Measurements from ENCODE around the gene LIN52.

LIN52 gene

DNA sequence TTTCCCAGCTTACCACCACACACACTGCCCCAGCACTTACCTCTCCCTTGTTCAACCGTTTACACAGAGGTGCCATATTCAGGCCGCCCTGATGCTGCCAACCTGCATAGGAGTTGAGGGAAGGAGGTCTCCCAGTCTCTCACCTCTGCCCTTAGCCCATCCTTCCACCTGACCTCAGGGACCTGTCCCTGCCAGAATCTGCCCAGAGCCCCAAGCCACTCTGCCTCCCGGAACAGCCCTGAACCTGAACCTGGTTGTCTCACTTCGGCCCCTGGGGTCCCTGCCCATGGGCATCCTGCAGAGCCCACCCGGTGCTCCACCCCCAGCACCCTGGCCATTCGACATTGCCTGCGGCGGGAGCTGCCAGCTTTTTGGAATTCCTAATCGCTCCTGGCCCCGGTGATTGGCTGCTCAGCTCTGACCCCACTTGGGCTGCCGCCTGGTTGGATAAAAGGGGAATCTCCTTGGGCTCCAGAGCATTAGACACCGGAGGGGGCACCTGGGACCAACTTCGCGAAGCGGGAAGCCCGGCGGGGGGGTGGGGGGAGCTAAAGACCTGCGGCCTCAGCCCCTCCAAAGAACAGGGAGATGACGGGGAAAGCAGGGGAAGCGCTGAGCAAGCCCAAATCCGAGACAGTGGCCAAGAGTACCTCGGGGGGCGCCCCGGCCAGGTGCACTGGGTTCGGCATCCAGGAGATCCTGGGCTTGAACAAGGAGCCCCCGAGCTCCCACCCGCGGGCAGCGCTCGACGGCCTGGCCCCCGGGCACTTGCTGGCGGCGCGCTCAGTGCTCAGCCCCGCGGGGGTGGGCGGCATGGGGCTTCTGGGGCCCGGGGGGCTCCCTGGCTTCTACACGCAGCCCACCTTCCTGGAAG lies 154.5 kb downstream of the LIN52 start, which contains the start of gene VSX2:
Gene VSX2, plus strand, starts transcription at position 476 of the 874 bp plus-strand sequence. Its CDS starts 113 bp downstream, at position 589.
- DNase-seq: no peak

DNA sequence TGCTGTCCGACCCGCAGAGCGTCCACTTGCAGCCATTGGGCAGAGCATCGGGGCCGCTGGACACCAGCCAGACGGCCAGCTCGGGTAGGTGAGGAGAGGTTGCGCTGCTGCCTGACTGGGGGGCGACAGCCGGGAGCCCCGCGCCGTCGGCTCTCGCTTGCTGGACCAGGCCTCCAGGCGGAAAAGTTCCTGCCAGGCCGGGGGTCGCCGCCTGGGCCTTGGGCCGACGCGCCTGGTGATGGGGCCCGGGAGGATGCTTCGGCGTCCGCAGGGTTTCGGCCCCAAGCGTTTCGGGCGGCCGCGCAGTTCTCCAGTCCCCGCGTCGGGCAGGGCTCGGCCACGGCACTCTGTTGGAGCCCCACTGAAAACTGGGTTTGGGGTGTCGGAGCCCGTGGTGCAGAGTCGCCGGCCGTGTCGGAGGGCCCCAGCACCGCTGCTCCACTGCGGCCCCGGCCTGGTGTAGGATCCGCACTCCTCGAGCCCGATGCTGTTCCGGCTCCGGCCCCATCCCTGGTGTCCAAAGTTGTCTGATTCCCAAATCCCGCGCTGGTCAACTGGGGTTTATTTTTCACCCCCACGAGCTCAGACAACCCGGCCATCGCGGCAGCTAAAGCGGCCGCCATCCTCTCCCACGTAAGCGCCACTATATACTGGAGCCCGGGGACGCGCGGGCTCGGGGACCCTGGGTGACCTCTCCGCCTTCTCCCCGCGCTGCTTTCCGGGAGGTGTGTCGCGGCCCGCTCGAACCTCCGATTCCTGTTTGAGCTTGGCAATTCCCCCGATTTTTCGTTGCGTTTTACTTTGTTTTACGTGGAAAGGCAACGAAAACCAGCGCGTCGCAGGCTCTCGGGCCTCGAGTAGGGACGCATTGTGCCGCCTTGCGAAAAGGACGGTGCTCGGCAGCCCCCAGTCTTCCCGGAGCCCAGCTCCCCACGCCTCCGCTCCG lies 155.4 kb downstream of the LIN52 start:
- DNase-seq: no peak

DNA sequence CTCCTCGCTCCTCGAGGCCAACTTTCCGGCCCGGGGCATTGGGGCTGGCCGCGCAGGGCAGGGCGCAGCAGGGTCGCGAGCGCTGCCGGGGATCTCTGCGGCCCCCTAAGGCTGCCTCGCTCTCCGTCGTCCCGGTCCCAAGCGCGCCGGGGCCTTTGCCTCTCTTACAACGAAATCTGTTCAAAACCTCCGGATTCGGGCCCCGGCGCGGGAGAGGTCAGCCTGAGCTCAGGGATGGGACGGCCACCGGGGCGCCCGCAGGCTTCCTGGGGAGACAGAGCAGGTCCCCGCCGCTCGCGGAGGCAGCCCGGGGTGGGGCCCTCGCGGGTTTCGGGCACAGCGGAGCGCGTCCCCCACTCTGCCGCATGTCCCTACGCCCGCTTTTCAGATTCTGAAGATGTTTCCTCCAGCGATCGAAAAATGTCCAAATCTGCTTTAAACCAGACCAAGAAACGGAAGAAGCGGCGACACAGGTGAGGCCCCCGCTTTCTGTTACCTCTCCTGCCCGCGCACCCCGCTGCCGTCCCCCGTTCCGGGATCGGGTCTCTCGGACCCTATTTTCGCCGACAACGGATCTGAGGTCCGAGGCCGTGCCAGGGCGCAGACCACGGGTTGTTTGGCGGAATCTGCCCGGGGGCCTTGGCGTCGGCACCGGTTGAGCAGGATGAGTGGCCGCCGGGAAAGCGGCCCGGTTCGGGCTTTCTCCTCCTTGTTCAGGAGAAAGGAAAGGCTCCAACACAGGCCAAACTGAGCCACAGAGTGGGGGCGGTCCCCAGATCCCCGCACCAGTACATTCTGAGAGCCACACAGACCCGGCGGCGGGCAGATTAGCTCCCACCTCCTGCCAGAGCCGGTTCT lies 156.3 kb downstream of the LIN52 start:
- peak; percentile 12 for DNase-seq

DNA sequence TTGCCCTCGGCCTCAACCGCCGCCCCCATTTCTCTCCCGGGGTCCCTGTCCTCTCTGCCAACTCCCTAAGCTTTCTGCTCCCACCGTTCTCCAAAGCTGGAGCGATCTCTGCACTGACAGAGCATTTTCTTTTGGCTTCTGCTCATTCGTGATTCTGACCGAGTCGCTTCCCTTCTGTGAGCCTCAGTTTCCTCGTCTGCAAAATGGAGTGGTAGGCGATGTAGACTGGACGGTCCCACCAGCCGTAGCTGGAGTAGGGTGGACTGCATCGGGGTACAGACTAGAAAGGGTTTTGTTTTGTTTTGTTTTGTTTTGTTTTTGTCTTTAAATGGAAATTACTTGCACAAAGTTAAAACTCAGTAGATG lies 156.9 kb downstream of the LIN52 start:
- DNase-seq: no peak

DNA sequence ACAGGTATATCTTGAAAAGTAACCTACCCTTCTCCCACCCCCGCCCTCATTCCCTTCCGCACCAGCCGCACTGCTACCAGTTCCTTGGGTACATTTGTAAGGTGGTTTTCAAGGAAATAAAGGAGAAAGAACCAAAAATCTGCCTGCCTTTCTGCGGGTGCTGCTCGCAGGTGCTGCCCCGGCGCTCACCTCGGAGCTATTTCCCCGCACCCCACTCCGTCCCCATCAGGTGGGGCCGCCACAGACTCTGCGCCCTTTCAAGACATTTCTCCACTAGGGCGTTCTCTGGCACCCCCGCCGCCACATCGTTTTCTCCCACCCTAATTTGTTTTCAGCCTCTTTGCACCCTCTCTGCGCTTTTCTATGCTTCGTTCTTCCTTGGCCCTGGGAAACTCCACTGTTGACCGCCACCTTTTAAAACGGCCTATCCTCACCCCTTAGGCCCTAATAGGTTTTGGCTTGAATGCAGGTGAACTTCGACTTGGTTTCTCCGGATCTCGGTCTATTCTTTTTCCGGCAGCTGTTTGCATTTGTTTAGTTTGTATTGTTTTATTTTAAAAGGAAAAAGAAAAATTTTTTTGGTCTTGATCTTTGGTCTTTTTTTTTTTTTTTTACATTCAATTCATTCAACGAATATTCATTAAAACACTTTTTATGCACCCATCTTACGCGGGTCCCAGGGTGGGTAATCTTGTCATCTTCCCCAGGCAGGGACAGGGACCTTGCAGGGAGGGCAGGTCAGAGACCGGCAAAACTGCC lies 157.4 kb downstream of the LIN52 start:
- no peak for DNase-seq

DNA sequence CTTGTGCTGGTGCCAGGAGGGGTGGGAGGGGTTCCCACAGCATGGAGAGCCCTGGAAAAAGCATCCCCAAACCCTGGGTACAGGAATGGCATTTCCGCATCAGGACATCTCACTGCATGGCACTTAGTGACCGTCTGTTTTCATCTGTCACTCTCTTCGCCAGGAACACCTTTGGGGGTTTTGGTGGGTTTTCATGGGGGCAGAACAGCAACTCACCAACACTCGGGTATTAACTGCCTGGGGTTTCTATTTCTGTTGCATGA lies 158.0 kb downstream of the LIN52 start:
- no peak for DNase-seq

DNA sequence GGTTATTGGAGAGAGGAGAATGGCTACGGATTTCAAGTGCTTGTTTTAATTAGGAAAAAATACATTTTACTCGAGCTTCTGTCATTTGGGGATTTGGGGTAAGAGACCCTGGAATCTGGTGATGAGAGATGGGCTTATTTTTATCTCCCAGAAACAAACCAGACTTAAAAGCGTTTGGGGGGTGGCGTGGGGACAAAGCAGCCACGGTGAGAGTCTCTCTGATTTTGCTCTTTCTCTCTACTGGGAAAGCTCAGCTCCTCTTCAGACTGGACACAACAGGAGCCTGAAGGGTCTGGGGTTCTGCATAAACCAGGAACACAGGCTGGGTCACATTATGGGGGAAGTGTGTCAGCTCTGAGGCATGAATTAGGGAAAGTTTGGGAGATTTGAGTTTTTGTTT lies 158.3 kb downstream of the LIN52 start:
- no peak for DNase-seq

DNA sequence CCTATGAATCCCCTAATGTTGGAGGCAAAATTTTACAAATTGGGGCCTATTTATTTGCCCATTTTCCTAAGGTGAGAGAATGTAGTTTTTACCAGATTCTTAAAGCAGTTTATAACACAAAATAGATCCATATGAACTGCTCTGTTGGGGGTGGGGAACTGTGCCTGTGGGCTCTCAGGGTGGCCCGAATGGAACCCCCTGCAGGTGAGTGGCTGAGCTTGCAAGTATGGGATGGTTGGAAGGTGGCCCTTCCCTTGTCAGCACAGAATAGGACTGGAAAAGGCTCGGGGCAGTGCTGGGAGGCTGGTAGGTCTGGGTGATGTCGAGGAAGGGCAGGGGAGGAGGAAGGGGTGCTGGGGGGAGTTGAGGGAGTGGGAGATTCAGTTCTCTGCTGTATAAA lies 159.4 kb downstream of the LIN52 start:
- DNase-seq: no peak

DNA sequence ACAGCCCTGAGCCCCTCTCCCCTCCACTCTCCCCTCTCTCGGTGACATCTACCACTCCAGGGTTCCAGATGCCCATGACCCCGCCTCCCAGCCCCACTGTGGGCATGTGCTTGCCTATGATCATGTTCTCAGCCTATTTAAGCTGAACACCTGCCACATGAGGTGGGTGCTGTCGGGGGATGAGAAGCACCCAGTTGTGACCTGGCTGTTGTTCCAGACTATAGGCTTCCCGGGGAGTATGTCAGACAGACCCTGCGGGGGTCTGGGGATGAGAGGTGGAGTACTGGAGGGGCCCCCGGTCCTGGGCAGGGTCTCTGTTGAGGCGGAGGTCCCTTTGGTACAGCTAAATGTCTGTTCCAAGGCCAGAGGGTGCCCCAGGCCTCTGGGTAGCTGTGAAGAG lies 160.5 kb downstream of the LIN52 start:
- DNase-seq: no peak

DNA sequence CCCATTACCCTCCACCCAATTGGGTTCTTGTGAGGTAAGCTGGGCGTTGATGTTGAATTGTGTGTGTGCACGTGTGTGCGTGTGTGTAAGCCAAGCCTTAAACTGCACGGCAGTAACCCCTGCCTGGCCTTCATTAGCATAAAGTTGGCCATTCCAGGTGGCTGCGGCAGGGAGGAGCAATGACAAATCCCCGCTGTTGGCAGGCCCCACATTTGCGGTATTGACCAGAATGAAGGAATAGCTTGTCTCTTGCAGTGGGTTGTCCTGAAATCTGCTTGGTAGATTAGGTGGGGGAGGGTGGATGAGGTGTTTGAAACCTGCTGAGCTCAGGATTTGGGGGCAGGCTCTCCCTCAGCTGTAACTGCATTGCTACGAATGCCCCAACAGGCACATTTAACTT lies 161.8 kb downstream of the LIN52 start:
- DNase-seq: no peak

DNA sequence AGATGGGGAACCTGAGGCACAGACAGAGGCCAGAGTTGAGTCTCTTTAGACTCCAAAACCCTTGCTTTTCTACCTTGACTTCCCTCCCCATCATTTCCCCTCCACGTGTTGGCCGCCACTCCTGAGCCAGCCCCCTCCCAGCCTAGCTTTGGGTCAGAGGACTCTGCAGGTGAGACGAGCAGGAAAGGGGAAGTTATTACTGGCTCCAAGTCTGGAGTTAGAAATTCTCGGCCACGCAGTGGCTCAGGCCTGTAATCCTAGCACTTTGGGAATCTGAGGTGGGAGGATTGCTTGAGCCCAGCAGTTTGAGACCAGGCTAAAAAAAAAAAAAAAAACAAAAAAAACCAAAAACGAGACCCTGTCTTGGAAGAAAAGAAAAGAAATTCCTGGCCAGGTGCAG lies 163.3 kb downstream of the LIN52 start:
- DNase-seq: no peak

DNA sequence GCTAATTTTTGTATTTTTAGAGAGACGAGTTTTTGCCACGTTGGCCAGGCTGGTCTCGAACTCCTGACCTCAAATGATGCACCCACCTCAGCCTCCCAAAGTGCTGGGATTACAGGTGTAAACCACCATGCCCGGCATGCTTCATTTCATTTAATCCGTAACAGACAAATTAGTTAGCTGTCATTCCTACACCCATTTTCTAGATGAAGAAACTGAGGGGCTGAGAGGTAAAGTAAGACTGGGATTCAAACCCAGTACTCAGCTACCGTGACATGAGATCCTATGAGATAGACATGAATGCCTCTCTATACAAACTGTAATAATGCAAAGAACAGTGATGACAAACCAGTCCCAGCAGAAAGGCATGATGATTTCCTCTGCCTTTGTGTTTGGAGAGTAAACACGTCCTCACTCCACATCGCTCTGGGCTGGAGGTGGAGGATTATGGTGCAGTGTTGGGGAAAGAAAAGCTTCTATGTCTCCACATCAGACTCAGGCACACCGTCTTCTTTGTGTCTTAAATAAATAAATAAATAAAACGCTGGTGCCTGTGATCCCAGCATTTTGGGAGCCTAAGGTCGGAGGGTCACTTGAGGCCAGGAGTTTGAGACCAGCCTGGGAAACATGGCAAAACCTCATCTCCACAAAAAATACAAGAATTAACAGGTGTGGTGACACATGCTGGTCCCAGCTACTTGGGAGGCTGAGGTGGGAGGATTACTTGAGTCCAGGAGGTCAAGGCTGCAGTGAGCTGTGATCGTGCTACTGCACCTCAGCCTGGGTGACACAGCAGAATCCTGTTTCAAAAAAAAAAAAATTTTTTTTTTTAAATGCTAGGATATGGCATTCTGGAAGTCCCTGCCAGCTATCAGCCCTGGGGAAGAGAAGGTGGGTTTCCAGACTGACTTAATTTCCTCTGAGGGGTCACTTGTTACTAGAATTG lies 164.9 kb downstream of the LIN52 start:
- no peak for DNase-seq
